HS-5 (cell line): ENCODE measurements around the gene KRT16.
"Not testable (repeated sequence)": the region's sequence is repeated elsewhere in the genome, so short reads cannot be mapped to it uniquely, and the experiment has no call there.

Experiments used
- DNase-seq: peaks from one replicate; pipeline ENCODE4 v3.0.0-alpha.2; 2012; ENCODE audit warnings: low read depth

Gene KRT16

DNA sequence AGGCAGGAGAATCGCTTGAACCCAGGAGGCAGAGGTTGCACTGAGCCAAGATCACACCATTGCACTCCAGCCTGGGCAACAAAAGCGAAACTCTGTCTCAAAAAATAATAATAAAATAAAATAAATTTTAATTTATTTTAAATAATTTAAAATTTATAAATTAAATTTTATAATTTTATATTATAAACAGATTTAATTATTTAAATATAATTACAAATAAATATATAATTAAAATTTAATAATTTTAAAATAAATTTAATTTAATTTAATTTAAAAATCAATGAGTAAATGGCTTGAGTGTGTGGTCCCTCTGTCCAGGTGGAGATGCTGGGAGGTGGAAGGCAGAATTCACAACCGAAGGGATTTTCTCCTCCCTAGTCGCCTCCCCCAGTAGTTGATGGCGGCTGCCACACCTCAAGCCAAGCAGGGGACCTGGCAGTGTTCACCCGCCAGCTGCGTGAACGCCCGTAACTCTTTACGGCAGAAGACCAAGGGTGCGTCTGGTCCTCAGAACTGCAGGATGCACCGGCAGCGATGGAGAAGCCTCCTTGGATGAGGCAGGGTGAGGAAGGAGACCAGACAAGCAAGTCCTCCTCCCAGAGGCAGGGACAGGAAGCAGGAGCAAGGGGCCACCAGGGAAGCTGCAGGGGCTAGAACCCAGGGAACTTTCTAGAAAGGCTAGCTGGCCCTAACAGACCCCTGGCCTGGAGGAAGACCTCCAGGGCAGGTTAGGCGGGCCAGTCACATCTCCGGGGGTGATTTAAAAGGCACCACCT lies 34.7 kb upstream of the KRT16 start:
- DNase-seq: no peak

- no peak for DNase-seq
Measured at GRCh38 chr17:41642252-41643156, 29.9 kb upstream of the KRT16 start.

- DNase-seq: not testable (repeated sequence)
Measured at GRCh38 chr17:41640596-41640995, 28.0 kb upstream of the KRT16 start.

DNA sequence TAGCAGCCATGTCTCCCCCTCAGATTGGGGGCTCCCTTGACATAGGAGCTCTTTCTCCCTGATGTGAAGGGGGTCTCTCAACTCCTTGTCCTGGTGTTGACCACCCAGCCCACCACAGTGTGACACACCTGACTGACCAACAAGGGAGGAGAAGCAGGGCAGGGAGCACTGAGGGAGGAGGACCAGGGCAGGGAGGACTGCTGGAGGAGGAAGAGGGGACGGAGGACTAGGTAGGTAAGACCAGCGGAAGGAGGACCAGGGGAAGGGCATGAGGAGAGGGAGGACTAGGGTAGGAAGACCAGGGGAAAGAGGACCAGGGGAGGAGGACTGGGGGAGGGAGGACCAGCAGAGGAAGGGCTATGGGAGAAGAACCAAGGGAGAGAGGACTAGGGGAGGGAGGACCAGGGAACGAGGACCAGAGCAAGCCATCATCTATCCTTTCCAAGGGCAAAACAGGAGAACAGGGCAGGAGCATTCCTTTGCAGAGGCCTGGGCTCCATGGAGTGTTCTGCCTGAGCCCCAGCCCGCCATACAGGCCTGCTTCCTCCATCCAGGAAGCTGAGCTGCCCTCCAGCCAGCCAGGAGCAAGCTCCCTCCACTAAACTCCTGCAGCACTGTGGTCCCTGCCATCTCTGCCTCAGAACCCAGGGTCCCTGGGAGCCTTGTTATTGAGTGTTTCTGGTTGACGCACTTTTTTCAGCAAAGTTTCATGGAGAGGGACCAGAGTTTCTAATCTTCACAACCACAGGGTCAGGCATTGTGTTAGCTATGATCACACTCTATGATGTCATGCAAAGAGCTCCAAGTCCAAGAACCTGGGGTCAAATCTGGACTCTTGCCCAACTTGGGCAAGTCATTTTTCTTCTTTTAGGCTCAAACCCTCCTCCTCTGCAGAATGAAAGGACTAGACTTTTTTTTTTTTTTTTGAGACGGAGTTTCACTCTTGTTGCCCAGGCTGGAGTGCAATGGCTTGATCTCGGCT lies 27.2 kb upstream of the KRT16 start:
- no peak for DNase-seq

DNA sequence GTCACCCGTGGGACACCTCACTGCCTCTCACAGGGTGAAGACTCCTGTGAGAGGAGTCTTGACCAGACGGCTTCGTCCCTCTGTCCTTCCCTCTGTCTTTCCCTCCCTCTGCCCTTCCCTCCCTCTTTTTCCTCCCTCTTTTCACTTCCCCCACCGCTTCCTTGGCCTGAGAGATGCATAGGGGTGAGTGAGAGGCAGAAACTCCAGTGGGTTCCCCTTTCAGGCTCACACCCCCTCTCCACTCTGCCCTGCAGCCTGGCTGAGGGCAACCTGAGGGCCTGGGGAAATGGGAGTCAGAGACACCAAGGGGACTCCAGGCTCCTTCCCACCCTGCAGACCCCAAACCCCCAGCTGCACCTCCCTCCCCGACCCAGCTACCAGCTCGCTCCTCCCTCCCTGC lies 26.4 kb upstream of the KRT16 start:
- DNase-seq: no peak

GRCh38 chr17:41638194-41638593 lies 25.6 kb upstream of the KRT16 start:
- no peak for DNase-seq

- no peak for DNase-seq
Measured at GRCh38 chr17:41636652-41637051, 24.1 kb upstream of the KRT16 start.

DNA sequence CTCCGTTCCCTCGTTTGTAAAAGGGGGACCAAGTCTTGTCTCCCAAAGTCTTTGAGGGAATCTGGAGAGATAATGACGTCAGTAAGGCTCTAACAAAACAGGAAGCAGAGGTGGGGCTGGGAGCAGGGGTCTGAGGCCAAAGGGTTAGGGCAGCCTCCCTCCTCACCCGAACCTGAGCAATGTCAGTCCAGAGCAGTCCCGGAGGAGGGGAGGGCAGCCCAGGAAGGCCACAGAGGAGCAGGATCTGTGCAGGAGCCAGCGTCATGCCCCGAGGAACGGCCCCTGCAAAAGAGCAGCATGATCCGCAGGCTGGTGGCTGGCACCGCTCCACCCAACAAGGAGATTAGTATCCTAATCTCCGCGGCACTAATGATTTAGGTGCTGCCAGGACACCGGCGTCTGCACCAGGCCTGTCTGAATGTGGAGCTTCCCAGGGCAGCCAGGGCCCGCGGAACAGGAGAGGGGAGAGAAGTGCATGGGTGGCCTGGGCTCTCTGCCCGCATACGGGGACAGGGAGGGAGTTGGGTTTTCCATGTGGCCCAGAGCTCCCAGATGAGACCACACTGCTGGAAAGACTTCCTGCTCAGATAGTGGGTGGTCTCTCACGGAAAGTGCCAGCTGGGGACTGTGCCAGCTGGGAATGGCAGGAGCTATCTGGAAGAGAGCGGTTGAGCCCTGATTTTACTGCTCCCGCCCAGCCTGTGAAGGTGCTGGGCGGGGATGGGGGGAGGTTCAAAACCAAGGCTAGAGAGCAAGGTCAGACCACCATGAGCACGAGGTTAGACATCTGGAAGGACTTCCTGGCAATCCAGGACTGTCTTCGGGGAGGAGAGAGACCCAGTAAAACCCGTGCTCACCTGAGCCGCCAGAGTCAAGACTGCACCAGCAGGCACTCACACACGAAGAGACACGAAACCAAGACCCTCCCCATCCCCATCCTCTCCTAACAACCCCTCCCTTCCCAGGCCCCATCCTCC lies 22.8 kb upstream of the KRT16 start:
- no peak for DNase-seq

DNA sequence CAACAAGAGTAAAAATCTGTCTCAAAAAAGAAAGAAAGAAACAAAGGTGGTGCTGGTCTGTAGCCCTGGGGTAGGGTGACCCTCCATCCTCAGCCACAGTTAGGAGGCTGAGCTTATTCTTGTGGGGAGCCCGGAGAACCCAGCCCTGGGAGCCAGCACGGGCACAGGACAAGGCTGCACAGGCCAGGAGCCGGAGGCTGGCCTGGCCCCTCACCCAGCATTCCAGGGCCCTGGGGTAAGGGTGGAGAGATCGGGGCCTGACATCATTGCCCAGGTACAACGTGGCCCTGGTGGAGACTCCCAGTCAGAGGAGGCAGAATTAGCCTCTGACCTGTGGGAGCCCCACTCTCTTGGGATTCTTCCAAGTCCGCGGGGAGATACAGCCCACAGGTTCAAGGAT lies 22.1 kb upstream of the KRT16 start:
- DNase-seq: no peak

DNA sequence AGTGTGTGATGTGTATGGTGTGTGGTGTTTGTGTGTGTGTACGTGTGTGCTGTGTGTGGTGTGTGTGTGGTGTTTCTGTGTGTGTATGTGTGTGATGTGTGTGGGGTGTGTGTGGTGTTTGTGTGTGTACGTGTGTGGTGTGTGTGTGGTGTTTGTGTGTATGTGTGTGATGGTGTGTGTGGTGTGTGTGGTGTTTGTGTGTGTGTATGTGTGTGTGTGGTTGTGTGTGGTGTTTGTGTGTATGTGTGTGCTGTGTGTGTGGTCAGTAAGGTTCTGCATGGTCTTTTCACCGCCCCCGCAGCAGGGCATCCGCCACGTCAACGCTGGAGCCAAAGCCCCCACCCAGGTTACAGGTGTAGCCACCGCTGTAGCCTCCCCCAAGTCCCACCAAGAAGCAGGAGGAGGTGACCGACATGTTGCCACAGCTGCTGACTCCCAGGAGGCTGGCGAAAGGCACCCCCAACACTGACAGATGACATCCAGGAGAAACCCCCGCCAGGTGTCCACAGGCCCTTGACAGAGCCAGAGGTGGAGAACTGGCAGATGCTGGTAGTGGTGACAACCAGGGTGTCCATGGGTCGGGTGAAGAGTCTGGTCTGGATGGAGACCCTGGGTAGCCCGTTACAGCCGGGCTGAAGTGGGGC lies 21.1 kb upstream of the KRT16 start:
- no peak for DNase-seq

DNA sequence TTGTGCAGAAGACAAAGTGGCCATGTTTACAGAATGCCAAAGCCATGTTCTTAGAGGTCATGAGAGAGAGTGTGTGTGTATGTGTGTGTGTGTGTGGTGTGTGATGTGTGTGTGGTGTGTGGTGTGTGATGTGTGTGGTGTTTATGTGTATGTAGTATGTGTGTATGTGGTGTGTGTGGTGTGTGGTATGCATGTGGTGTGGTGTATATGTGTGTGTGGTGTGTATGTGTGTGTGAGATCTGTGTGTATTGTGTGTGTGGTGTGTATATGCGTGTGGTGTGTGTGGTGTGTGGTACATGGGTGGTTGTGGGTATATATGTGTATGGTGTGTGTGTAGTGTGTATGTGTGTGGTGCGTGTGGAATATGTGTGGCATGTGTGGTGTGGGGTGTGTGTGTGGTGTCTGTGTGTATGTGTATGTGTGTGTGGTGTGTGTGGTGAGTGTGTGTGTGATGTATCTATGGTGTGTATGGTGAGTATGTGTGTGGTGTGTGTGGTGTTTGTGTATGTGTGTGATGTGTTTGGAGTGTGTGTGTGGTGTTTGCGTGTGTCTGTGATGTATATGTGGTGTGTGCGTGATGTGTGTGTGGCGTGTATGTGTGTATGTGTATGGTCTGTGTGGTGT lies 20.0 kb upstream of the KRT16 start:
- no peak for DNase-seq

GRCh38 chr17:41631898-41632285 lies 19.3 kb upstream of the KRT16 start:
- no peak for DNase-seq

DNA sequence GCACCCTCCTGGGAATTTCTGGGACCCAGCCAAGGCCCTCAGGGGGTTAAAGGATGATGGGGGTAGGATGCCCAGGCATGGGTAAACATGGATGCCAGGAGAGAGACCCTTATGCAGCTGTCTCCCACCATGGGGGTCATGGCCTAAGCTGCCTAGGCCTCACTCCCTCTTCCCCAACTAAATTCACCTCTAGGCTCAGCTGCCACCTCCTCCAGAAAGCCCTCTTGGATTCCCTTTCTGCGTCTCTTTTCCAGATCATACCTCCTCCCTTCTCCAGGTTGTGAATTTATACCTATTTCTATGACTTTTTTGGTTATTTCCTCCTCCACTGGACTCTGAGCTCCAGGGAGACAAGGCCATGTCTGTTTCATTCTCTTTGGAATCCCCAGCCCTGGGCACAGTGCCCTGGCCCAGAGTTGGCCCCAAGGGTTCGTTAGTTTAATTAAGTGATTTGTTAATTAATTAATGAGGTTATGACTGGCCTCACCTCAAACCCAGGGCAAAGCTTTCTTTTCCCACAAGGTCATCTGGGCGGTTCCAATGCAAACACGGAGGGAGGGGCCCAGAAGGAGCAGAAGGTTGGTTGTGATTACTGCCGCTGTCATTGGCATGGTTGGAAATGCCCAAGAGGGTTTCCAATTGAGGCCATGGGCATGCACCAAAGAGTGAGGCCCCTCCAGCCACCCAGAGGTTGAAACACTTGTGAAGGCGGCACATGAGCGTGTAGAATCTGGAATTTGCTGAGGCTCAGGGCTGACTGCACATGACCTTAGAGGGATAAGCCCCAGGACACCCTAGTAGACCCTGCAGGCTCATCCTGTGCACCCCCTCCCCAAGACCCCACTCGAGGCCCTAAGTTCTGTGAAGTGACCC lies 18.7 kb upstream of the KRT16 start:
- DNase-seq: no peak

- DNase-seq: no peak
Measured at GRCh38 chr17:41629826-41630670, 17.5 kb upstream of the KRT16 start.

GRCh38 chr17:41629316-41629715 lies 16.7 kb upstream of the KRT16 start:
- no peak for DNase-seq

DNA sequence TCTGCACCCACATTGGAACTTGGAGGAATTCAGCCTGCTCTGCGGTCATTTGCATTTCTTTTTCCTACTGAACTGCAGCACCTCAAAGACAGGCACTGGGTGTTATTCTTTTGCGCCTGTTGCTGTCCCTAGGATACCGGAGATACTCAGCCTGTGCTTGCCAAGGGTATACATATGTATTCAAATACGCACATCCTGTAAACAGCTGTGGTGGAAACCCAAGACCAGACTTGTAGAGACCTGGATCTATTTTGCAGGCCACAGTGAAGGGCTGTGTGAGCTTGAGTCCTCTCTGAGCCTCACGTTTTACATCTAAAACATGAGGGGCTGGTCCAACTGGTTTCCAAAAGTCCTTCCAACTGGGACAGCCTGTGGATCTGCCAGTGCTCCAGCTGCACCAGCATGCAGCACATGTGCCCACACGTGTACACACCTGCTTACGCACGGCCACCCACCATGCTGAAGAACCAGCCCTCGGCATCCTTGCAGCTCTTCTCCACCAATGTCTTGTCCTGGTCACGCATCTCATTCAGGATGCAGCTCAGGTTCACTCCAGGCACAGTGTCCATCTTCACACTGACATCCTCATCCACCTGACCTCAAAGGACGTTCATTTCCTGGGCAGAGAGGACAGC lies 16.2 kb upstream of the KRT16 start:
- not testable (repeated sequence) for DNase-seq

DNA sequence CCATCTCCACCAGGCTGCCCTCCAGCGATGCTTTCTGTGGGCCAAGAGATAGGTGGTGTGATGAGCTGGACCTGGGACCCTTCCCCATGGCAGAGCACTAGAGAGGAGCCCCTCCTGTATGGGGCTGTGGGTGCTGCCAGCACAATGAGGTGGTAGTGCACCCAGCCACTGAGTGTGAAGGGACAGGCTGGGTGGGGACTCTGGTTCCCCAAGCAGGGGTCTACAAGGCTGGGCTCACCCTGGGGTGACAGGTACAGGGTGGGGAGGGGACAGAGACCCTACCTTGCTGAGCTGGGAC lies 15.5 kb upstream of the KRT16 start:
- DNase-seq: not testable (repeated sequence)
